Parathyroid adenoma (tissue), 2 donors: ENCODE results near the gene CHRNA5.

ENCODE experiments used
- H2AFZ ChIP-seq: fragments of 300-600 bp; sonication (generic); one replicate; pipeline ENCODE4 v1.7.0; 2017; ENCODE audit warnings: antibody characterized with exemption, mild to moderate bottlenecking
- H3K27ac ChIP-seq: fragments of 300-600 bp; sonication (generic); one replicate; pipeline ENCODE4 v1.7.0; 2017
- H3K27me3 ChIP-seq: fragments of 300-600 bp; sonication (generic); one replicate; pipeline ENCODE4 v1.7.0; 2017; ENCODE audit warnings: low read length; ENCODE audit not compliant: control insufficient read depth, insufficient read depth
- H3K36me3 ChIP-seq: fragments of 300-600 bp; sonication (generic); one replicate; pipeline ENCODE4 v1.7.0; 2017; ENCODE audit warnings: low read length; ENCODE audit not compliant: control insufficient read depth, insufficient read depth
- H3K4me1 ChIP-seq: fragments of 300-600 bp; sonication (generic); one replicate; pipeline ENCODE4 v1.7.0; 2017; ENCODE audit warnings: control low read depth
- H3K4me2 ChIP-seq: fragments of 300-600 bp; sonication (generic); one replicate; pipeline ENCODE4 v1.7.0; 2017; ENCODE audit warnings: low read length
- H3K4me3 ChIP-seq: fragments of 300-600 bp; sonication (generic); one replicate; pipeline ENCODE4 v1.7.0; 2017; ENCODE audit warnings: low read depth, low read length
- H3K79me2 ChIP-seq: fragments of 300-600 bp; sonication (generic); one replicate; pipeline ENCODE4 v1.7.0; 2017; ENCODE audit warnings: control low read depth
- H3K9ac ChIP-seq: fragments of 300-600 bp; sonication (generic); one replicate; pipeline ENCODE4 v1.7.0; 2017; ENCODE audit warnings: mild to moderate bottlenecking
- H3K9me3 ChIP-seq: fragments of 300-600 bp; sonication (generic); one replicate; pipeline ENCODE4 v1.7.0; 2017; ENCODE audit warnings: low read length; ENCODE audit not compliant: control insufficient read depth
- TF ChIP-seq, protein P1 (sequence below): fragments of 300-600 bp; sonication (generic); IDR thresholded peaks from one replicate; pipeline ENCODE4 v1.7.0; 2017; ENCODE audit warnings: antibody characterized with exemption, mild to moderate bottlenecking
- donor health status: primary hyperparathyroidism.

CHRNA5 gene

DNA sequence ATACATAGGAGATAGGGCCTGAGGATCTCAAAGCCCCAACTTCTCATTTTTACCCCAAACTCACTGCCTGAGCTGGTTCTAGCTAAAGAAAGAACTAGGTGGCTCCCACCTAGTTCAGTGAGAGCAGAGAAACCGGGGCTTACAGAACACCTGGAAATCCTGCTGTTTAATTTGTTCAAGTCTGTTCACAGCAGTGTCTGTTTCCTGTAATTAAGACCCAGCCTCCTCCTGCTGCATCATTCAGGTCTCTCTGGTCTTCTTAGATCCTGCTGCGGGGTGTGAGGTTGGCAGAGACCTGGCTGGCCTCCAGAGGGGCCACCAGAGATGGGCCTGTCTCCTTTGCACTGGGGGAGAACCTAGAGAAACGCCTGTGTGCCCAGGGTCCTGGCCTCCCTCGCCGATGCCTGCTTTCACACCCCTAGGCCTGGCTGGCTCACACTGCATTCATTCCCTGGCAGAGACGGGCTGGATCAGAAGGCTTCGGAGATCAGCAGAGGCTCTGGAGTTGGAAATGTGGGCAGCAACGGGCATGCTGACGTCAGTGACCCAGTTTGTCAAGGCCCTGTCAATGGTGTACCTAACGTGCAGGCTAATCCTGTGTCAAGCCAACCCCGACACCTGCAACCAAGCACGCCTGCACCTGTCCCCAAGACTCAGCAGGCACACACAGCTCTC is 60.4 kb downstream of the CHRNA5 start:
- H3K4me2 ChIP-seq: no peak overlapping the region
- no peaks in the 10 kb centered on the region for H3K79me2 ChIP-seq
- H3K9me3 ChIP-seq: no peaks in the 10 kb centered on the region
- no peak overlapping the region for H3K27ac ChIP-seq
- no peaks in the 10 kb centered on the region for H3K27me3 ChIP-seq
- H3K4me1 ChIP-seq: no peaks in the 10 kb centered on the region
- H3K4me3 ChIP-seq: no peak overlapping the region
- H3K36me3 ChIP-seq: no peaks in the 10 kb centered on the region
- H2AFZ ChIP-seq: no peak overlapping the region
- no peak overlapping the region for H3K9ac ChIP-seq
- TF ChIP-seq, protein P1, sequence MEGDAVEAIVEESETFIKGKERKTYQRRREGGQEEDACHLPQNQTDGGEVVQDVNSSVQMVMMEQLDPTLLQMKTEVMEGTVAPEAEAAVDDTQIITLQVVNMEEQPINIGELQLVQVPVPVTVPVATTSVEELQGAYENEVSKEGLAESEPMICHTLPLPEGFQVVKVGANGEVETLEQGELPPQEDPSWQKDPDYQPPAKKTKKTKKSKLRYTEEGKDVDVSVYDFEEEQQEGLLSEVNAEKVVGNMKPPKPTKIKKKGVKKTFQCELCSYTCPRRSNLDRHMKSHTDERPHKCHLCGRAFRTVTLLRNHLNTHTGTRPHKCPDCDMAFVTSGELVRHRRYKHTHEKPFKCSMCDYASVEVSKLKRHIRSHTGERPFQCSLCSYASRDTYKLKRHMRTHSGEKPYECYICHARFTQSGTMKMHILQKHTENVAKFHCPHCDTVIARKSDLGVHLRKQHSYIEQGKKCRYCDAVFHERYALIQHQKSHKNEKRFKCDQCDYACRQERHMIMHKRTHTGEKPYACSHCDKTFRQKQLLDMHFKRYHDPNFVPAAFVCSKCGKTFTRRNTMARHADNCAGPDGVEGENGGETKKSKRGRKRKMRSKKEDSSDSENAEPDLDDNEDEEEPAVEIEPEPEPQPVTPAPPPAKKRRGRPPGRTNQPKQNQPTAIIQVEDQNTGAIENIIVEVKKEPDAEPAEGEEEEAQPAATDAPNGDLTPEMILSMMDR: no peak

GRCh38 chr15:78626381-78626995 is 61.2 kb downstream of the CHRNA5 start:
- Histone ChIP-seq H3K9ac (no peak overlapping the region), H3K36me3 (no peaks in the 10 kb centered on the region), H3K4me3 (no peak overlapping the region), H3K9me3 (no peaks in the 10 kb centered on the region), H2AFZ (no peak overlapping the region), H3K27ac (no peak overlapping the region), H3K4me1 (no peaks in the 10 kb centered on the region), H3K27me3 (no peaks in the 10 kb centered on the region), H3K79me2 (no peaks in the 10 kb centered on the region), H3K4me2 (no peak overlapping the region)
- TF ChIP-seq, protein P1: no peak

GRCh38 chr15:78627348-78627747 is 62.0 kb downstream of the CHRNA5 start:
- Histone ChIP-seq H3K36me3 (no peaks in the 10 kb centered on the region), H3K4me3 (no peak overlapping the region), H3K4me1 (no peaks in the 10 kb centered on the region), H3K79me2 (no peaks in the 10 kb centered on the region), H3K27ac (no peak overlapping the region), H3K4me2 (no peak overlapping the region), H2AFZ (no peak overlapping the region), H3K27me3 (no peaks in the 10 kb centered on the region), H3K9ac (no peak overlapping the region), H3K9me3 (no peaks in the 10 kb centered on the region)
- TF ChIP-seq, protein P1: no peak

DNA sequence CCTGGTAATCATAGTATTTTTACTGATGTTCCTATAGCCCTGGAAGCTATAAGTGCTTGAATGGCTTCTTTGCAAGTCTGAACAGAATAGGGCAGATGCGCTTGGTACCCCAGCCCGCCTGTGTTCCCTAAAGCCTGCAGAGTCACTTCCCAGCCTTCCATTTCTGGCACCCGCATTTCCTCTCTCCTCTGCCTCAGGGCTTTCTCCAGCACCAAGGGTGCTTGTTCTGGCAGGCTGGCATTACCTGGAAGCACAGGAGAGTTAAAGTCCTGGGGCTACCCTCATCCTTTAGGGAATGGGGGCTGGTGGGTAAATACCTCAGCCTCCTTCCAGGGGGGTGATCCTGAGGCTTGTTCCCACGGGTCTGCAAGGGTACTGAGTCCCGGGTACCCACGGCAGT is 62.9 kb downstream of the CHRNA5 start:
- Histone ChIP-seq H3K4me3 (no peak overlapping the region), H2AFZ (no peak overlapping the region), H3K9ac (no peak overlapping the region), H3K79me2 (no peaks in the 10 kb centered on the region), H3K9me3 (no peaks in the 10 kb centered on the region), H3K27ac (no peak overlapping the region), H3K27me3 (no peaks in the 10 kb centered on the region), H3K36me3 (no peaks in the 10 kb centered on the region), H3K4me2 (no peak overlapping the region), H3K4me1 (no peaks in the 10 kb centered on the region)
- TF ChIP-seq, protein P1: no peak
